H9 (cell line): Measurements from ENCODE around the gene ALOX15B. TPM values are rescaled to one million over a fixed set of nuclear protein-coding genes. Genes with fewer than 3 reads are reported as not detected.

ENCODE experiments used
- DNase-seq: peaks from one replicate; pipeline ENCODE4 v3.0.0-alpha.2; 2017
- H2AFZ ChIP-seq: one replicate; pipeline ENCODE4 v1.6.1; 2013; ENCODE audit warnings: mild to moderate bottlenecking, low read length, control low read depth, moderate library complexity
- H2AK5ac ChIP-seq: 2 replicates; pipeline ENCODE4 v1.6.1; 2013; ENCODE audit warnings: low read length, control low read depth, mixed read lengths; ENCODE audit not compliant: insufficient read length
- H2BK120ac ChIP-seq: one replicate; pipeline ENCODE4 v1.6.1; 2013; ENCODE audit warnings: low read depth, mild to moderate bottlenecking, low read length, control low read depth, inconsistent platforms; ENCODE audit not compliant: poor library complexity, severe bottlenecking
- H2BK12ac ChIP-seq: 2 replicates; pipeline ENCODE4 v1.6.1; 2013; ENCODE audit warnings: low read length, control low read depth, mixed read lengths, low read depth; ENCODE audit not compliant: insufficient read length
- H2BK15ac ChIP-seq: 2 replicates; pipeline ENCODE4 v1.6.1; 2013; ENCODE audit warnings: low read depth, low read length, control low read depth
- H2BK20ac ChIP-seq: one replicate; pipeline ENCODE4 v1.6.1; 2013; ENCODE audit warnings: low read depth, mild to moderate bottlenecking, low read length, control low read depth, inconsistent platforms; ENCODE audit not compliant: poor library complexity, severe bottlenecking
- H2BK5ac ChIP-seq: 2 replicates; pipeline ENCODE4 v1.6.1; 2013; ENCODE audit warnings: low read length, control low read depth, mixed read lengths; ENCODE audit not compliant: insufficient read length
- H3K14ac ChIP-seq: 2 replicates; pipeline ENCODE4 v1.6.1; 2013; ENCODE audit warnings: low read length, control low read depth; ENCODE audit not compliant: insufficient read depth
- H3K18ac ChIP-seq: 2 replicates; pipeline ENCODE4 v1.6.1; 2013; ENCODE audit warnings: low read depth, mild to moderate bottlenecking, mixed read lengths, low read length, control low read depth; ENCODE audit not compliant: insufficient read length
- H3K23ac ChIP-seq: 2 replicates; pipeline ENCODE4 v1.6.1; 2013; ENCODE audit warnings: low read length, control low read depth, mixed read lengths, low read depth; ENCODE audit not compliant: insufficient read length
- H3K23me2 ChIP-seq: 2 replicates; pipeline ENCODE4 v1.6.1; 2013; ENCODE audit warnings: low read depth, mild to moderate bottlenecking, mixed read lengths, low read length, control low read depth; ENCODE audit not compliant: insufficient read length, poor library complexity, severe bottlenecking
- H3K27ac ChIP-seq: 2 replicates; pipeline ENCODE4 v1.5.1; 2013; ENCODE audit warnings: low read length, control low read depth, mixed read lengths, low read depth; ENCODE audit not compliant: insufficient read length
- H3K27me3 ChIP-seq: 2 replicates; pipeline ENCODE4 v1.6.1; 2013; ENCODE audit warnings: low read length, control low read depth, inconsistent platforms; ENCODE audit not compliant: insufficient read depth
- H3K4ac ChIP-seq: 2 replicates; pipeline ENCODE4 v1.6.1; 2013; ENCODE audit warnings: low read depth, mild to moderate bottlenecking, control low read depth, inconsistent platforms, low read length, moderate library complexity
- H3K4me1 ChIP-seq: 2 replicates; pipeline ENCODE4 v1.6.1; 2013; ENCODE audit warnings: low read length, control low read depth, inconsistent platforms; ENCODE audit not compliant: insufficient read depth
- H3K4me2 ChIP-seq: 2 replicates; pipeline ENCODE4 v1.6.1; 2013; ENCODE audit warnings: low read length, control low read depth, mixed read lengths; ENCODE audit not compliant: insufficient read length, insufficient read depth
- H3K56ac ChIP-seq: 2 replicates; pipeline ENCODE4 v1.6.1; 2013; ENCODE audit warnings: low read depth, mild to moderate bottlenecking, mixed read lengths, low read length, control low read depth; ENCODE audit not compliant: insufficient read length
- H3K79me1 ChIP-seq: 2 replicates; pipeline ENCODE4 v1.6.1; 2013; ENCODE audit warnings: low read depth, mild to moderate bottlenecking, moderate library complexity, low read length, control low read depth, inconsistent platforms; ENCODE audit not compliant: insufficient read depth, poor library complexity, severe bottlenecking
- H3K79me2 ChIP-seq: 2 replicates; pipeline ENCODE4 v1.6.1; 2013; ENCODE audit warnings: low read length, control low read depth, inconsistent platforms; ENCODE audit not compliant: insufficient read depth
- H3K9ac ChIP-seq: 2 replicates; pipeline ENCODE4 v1.6.1; 2013; ENCODE audit warnings: low read length, control low read depth, mixed read lengths; ENCODE audit not compliant: insufficient read length; ENCODE audit errors: extremely low read depth
- H3K9me3 ChIP-seq: one replicate; pipeline ENCODE4 v1.6.1; 2013; ENCODE audit warnings: low read depth, low read length, inconsistent platforms; ENCODE audit not compliant: control insufficient read depth
- H3T11ph ChIP-seq: one replicate; pipeline ENCODE4 v1.6.1; 2013; ENCODE audit warnings: mild to moderate bottlenecking, low read length, control low read depth, inconsistent platforms
- H4K20me1 ChIP-seq: one replicate; pipeline ENCODE4 v1.6.1; 2013; ENCODE audit not compliant: control insufficient read depth, insufficient read length, insufficient read depth
- H4K5ac ChIP-seq: 2 replicates; pipeline ENCODE4 v1.6.1; 2013; ENCODE audit warnings: low read depth, mild to moderate bottlenecking, mixed read lengths, low read length, control low read depth; ENCODE audit not compliant: insufficient read length
- H4K8ac ChIP-seq: replicated peaks from 2 replicates; pipeline ENCODE4 v1.6.1; 2013; ENCODE audit warnings: low read length, control low read depth, mixed read lengths, low read depth; ENCODE audit not compliant: insufficient read length
- H4K91ac ChIP-seq: 2 replicates; pipeline ENCODE4 v1.6.1; 2013; ENCODE audit warnings: low read depth, mild to moderate bottlenecking, moderate library complexity, mixed read lengths, low read length, control low read depth; ENCODE audit not compliant: insufficient read length
- H3K27ac Mint-ChIP-seq, 3 experiments: 2 replicates in 2 of 3; 3 replicates in 1 of 3; pipeline ENCODE4 v1.8.0; 2020 to 2021; ENCODE audit warnings: mixed read lengths in 3 of 3, mild to moderate bottlenecking in 1 of 3, moderate library complexity in 1 of 3
- H3K27me3 Mint-ChIP-seq: 2 replicates; pipeline ENCODE4 v1.8.0; 2021; ENCODE audit warnings: low read depth, mild to moderate bottlenecking, moderate library complexity, mixed read lengths
- H3K36me3 Mint-ChIP-seq, 3 experiments: 2 replicates in 2 of 3; 3 replicates in 1 of 3; pipeline ENCODE4 v1.8.0; 2020 to 2021; ENCODE audit warnings: low read depth in 3 of 3, mixed read lengths in 3 of 3; ENCODE audit not compliant: insufficient read depth in 1 of 3
- H3K4me1 Mint-ChIP-seq, 2 experiments: 2 replicates each; pipeline ENCODE4 v1.8.0; 2020; ENCODE audit warnings: mixed read lengths in 2 of 2
- H3K4me3 Mint-ChIP-seq, 2 experiments: 2 replicates in 1 of 2; 3 replicates in 1 of 2; pipeline ENCODE4 v1.8.0; 2020 to 2021; ENCODE audit warnings: mild to moderate bottlenecking in 2 of 2, mixed read lengths in 2 of 2, moderate library complexity in 1 of 2
- H3K9me3 Mint-ChIP-seq, 2 experiments: 2 replicates in 1 of 2; 3 replicates in 1 of 2; pipeline ENCODE4 v1.8.0; 2020; ENCODE audit warnings: mild to moderate bottlenecking in 2 of 2, mixed read lengths in 2 of 2, moderate library complexity in 1 of 2
- CTCF ChIP-seq: fragments of 200-600 bp; sonication (generic); conservative IDR thresholded peaks from 3 replicates; pipeline ENCODE4 v1.8.0; 2021; ENCODE audit warnings: antibody characterized with exemption, mild to moderate bottlenecking
- WGBS: extraction: QIAGEN DNeasy Blood & Tissue Kit; methylation state at CpG from one replicate; pipeline ENCODE4 v1.1.7; 2013; ENCODE audit warnings: missing lambda C conversion rate, low lambda C conversion rate, mixed read lengths; ENCODE audit not compliant: insufficient read length; ENCODE audit errors: extremely low coverage; 5-methylcytosine and 5-hydroxymethylcytosine counted together
- total RNA-seq: library from RNA; stranded (reverse); gene quantifications from 2 replicates; pipeline ENCODE4 v1.2.1, GENCODE V29; 2021

ALOX15B gene
- total RNA-seq, 1 experiment from 2014 or later: not detected

GRCh38 chr17:8003594-8004181 is 35.2 kb upstream of the ALOX15B start:
- Histone ChIP-seq H3K18ac (no peak overlapping the region), H2AFZ (no peak overlapping the region), H3K23ac (no peak overlapping the region), H4K20me1 (no peaks in the 10 kb centered on the region), H4K8ac (no peak overlapping the region), H2BK20ac (no peak overlapping the region), H3K4me2 (no peak overlapping the region), H3K14ac (no peak overlapping the region), H3K79me2 (no peaks in the 10 kb centered on the region), H3K4me1 (no peaks in the 10 kb centered on the region; the same call in 1 of the 2 replicates), H3K9ac (no peak overlapping the region), H2BK120ac (no peak overlapping the region), H2BK5ac (no peak overlapping the region), H3T11ph (no peak overlapping the region), H3K23me2 (no peaks in the 10 kb centered on the region), H2BK15ac (no peak overlapping the region), H3K27ac (no peak overlapping the region), H3K56ac (no peak overlapping the region), H3K4ac (no peak overlapping the region), H3K79me1 (no peaks in the 10 kb centered on the region), H2BK12ac (no peak overlapping the region), H4K91ac (no peak overlapping the region), H3K9me3 (no peaks in the 10 kb centered on the region), H3K27me3 (peaks cover 8% of the 10 kb centered on the region; the same call in 1 of the 2 replicates), H4K5ac (no peak overlapping the region), H2AK5ac (no peak overlapping the region)
- H3K27me3 Mint-ChIP-seq: peaks cover 35% of the 10 kb centered on the region
- no peaks in the 10 kb centered on the region for H3K36me3 Mint-ChIP-seq
- no peaks in the 10 kb centered on the region; a peak in 2 of 5 replicates for H3K9me3 Mint-ChIP-seq
- peaks cover 12 to 17% of the 10 kb centered on the region in 2 experiments for H3K4me1 Mint-ChIP-seq
- TF ChIP-seq CTCF: no peak
- WGBS: no CpG with 5 or more reads among the region's 44 CpGs
- H3K27ac Mint-ChIP-seq: no peak overlapping the region; a peak in 1 of 7 replicates
- peak overlapping the region in 1 of 2 experiments; percentile 72; a peak in 3 of 5 replicates for H3K4me3 Mint-ChIP-seq
- DNase-seq: peak; percentile 74
